Astrocyte (in vitro differentiated cells and primary cell): ENCODE measurements around the gene MYL6B.
A peak's percentile ranks its signal among the peaks of the same experiment; 100 is the strongest.

ENCODE experiments used
- CTCF ChIP-seq: IDR thresholded peaks from 2 replicates; pipeline ENCODE4 v1.5.1; 2011; ENCODE audit warnings: low read depth, mild to moderate bottlenecking, inconsistent platforms, low read length, moderate library complexity; ENCODE audit not compliant: insufficient read depth
- EZH2 ChIP-seq: IDR thresholded peaks from 2 replicates; pipeline ENCODE4 v1.6.1; 2012; ENCODE audit warnings: mild to moderate bottlenecking, low read length, inconsistent platforms; ENCODE audit not compliant: insufficient read depth

GRCh38 chr12:56157201-56158028 lies 5.0 kb downstream of the MYL6B start:
- peak; percentile 72 for TF ChIP-seq CTCF
- no peak for TF ChIP-seq EZH2
